ENCODE results near the gene RGPD6.
"Not testable (repeated sequence)": the region's sequence is repeated elsewhere in the genome, so short reads cannot be mapped to it uniquely, and the experiment has no call there.

The RGPD6 gene

DNA sequence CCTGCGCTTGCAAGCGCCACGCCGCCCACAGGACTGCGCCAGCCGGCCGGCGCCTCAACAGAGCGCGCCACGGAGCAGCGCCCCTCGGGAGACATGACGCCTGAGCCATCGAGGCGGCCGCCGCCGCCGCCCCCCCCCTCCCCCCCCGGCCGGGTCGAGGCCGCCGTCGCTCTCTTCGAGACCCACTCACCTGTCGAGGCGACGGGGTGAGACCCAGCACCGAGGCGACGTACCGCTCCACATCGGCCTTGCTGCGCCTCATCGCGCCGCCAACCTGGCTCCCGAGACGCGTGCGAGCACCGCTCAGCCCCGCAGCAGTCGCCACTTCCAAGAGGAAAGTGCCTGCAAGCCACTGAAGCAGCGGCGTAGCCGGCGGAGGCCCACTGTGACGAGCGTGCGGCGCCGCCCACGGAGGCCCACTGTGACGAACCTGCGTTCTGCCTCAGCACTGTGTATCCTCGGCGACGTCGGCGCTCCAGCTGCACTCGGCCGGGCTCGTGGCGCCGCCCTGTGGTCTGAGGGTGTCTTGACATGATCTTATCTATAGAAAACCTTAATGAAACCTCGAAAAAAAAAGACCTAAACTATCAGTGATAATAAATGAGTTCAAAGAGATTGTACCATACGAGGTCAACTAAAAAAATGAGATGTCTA is at the start of gene RGPD6:
RGPD6 (minus strand) TSS at position 460 of the 654 bp plus-strand sequence; CDS start at position 262, 198 bp downstream.
- DNase-seq = not testable (repeated sequence)

DNA sequence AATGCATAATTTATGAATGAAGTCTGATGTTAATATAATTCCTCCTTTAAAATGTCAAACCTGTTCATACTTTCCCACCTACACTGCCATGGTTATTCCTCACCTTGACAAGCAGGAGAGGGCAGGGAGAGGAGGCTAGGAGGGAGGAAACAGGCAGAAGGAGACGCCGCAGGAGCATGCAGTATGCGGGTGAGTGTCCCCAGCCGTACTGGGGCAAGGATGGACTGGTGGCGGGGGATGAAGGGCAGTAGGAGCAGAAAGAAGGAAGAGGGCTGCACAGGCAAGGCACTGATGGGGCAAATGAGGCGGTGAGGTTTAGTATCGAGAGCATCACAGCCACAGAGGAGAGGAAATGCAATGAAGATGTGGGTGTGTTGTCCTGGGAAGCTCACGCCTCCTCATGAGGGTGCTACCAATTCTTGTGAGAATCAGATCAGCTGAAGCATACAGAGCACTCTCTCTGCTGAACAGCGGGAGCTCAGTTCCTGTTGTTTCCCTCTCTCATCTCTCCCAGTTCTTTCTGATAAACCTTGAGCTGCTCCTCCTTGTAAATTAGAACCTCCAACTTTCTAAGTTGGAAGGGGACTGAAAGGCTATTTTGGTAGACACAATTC is 42.4 kb upstream of the RGPD6 start:
- DNase-seq = not testable (repeated sequence)

DNA sequence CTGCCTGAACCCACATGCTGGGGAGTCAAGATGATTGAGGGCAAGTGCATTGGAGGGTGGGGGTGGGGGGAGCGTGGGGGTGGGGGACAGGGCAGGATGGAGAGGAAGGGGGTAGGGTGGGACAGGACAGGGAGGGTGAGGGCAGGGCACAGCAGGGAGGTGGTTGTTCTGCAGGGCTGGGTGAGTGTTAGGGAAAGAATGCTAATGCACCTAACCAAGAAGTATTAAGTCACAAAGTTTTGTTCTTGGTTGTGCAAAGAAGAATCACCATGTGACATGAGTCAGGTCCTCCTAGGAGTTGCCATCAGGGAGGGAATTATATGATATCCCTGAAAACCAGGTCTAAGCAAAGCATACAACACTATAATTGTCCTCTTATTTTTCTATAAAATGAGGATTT is 36.9 kb upstream of the RGPD6 start:
- not testable (repeated sequence) for DNase-seq

DNA sequence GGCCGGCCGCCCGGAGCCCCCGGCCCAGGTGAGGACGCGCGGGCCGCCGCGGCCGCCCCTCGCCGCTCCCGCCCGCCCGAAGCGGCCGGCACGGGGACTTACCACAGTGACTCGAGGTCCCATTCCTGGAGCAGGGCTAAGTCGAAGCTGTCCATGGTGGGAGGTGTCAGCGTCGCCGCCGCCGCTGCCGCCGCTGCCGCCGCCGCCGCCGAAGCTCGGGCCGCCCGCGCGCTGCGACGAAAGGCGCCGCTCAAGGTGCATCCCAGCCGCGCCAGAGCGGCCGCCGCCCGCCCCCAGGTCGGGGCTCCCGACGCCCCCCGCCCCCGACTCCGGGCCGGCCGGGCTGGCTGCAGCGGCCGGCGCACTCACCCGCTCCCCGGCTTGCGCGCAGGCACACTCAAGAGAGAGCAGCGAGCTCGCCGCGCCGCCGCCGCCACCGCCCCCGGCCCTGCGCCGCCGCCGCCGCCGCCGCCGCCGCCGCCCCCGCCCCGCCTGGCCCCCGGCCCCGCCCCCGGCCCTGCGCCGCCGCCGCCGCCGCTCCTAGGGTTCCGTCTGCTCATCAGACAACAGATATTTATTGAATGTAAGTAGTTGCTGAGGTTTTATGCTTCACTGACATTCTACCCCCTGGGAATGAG is 33.7 kb upstream of the RGPD6 start:
- not testable (repeated sequence) for DNase-seq

DNA sequence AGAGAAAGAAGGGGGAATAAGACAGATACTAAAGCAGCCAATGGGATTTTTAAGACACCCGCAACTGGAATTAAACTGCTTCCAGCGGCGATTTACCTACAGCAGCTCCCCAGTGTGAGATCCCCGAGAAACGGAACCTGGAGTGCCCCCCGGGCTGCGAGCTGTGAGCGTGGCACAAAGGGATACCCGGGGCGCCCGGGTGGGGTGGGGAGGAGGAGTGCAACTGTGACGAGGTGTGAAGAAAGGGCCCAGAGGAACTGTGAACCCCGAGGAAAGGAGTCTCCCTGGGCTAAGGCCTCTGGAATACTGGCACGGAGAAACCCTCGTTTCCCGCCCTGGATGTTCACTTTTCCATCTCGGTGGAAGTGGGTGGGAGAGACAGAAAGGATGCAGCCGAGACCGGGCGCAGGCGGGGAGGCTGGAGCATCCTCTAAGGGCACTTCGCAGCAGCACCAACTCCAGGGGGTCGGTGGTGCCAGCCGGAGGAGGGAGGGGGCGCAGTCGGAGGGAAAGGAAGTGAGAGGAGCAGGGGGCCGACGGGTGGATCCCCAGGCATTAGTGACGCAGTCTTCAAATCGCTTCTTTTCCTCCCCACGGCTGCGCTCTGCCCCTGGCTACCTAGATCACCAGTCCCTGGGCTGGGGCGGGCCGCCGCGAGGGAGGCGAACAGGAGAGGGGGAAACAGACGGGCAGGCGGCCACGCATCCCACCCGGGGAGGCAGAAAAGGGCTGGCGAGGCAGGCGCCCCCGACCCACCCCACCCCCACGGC is 33.0 kb upstream of the RGPD6 start:
- DNase-seq = not testable (repeated sequence)

DNA sequence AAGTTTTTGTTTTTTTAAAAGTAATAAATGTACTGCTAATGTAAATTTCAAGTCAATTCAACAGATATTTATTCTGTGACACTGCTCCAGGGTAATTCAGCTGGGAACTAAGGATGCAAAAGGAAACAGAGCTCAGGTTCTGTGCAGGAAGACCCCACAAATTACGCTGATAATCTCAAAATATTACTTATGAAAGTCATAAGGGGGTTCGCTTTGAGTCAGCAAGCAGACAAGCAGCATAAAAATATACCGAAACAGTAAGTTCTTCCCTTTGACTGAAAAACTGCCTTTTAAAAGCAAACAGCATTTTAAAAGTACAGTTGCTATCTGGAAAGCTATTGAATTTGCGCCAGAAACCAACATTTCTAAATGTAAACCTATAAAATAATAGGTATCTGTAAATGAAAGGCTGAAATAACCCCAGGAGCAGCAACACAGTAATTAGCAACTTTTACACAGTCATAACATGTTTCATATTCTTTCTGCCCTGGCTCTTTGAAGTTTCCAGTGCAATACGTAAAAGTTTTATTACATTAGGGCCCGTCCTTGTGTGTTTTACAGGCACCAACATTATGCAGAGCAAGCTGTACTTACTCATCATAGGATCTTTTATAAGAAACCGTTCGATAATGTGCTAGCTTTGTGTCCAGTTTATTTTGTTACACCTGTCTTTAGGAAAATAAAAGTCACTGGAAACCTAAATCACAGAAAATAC is 31.9 kb upstream of the RGPD6 start:
- DNase-seq = not testable (repeated sequence)

DNA sequence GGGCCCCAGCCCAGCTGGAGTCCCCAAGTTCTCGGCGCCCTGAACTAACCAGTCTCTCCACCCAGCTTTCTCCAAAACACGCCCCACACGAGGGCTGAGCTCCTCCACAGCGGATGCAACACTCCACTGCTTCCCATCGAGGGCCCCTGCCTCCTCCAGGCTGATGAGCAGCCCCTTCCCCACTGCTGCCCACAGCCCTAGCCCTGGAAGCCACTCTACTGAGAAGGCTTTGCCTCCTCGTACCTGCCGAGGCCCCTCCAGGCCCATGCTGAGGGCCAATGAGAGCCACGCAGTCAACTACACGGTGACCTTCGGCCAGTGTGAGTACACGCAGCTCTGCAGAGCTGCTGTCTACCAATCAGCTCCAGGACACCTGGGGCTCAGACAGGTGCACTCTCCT is 28.0 kb upstream of the RGPD6 start:
- not testable (repeated sequence) for DNase-seq

DNA sequence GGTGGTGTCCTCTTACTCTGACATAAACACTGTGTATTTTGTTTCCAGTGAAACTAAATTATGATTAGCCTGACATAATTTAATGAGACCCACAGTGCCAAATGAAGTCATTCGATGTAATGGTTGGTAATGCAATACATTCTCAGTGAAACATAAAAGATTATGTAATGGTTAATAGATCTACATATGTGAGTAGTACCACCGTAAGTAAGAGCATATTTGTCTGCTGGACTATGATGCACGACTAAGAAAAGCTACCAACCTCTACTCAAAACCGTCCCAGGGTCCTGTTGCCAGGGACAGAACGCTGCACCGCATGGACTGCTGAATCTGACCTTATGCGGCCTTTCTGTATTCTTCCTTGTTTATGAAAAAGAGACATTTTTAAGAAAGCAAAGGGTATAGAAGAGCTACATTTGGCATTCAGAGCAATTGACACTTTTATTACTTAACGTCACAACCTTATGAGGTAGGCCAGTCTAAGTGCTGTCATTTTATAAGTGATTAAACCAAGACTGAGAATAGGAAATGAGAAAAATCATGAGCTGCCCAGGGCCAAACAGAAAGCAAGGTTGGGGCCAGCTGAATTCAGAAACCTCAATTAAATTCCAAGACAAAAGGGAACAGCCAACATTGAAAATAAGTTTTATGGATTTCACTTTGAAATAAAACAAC is 27.0 kb upstream of the RGPD6 start:
- DNase-seq = not testable (repeated sequence)

DNA sequence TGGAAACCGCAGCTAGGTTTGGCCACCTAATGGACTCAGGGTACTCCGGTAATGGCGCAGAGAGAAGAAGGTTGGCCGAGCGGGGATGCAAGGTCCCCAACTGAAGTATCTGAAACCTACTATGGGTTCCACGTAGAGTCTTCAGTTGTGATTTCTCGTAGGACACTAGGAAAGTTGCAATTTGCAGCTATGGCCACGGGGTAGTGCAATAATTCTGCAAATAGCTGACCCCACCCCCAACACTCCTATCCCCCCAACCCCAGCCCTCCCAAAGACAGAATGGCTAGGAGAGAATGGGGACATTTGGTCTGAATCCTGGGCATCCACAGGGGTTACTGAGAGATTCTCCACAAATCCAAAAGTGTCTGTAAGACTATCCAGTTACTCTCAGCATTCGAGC is 25.1 kb upstream of the RGPD6 start:
- DNase-seq = not testable (repeated sequence)

DNA sequence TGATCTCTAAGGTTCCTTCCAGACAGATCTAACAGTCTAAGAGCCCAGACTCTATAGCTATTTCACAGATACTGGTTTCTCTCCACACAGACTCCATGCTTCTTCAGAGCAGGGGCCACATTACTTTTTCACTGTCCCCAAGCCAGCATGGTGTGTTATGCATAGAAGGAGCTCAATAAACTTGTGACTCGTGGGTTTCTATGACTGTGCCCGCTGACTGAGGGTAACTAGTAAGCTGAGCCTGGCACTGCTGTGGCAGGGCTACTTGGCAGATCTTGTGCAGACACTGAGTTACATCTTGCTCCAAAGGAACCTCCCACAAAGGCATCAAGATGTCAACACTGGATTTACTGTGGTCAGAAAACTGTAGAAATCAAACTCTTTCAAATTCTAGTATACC is 15.0 kb upstream of the RGPD6 start:
- DNase-seq = not testable (repeated sequence)

DNA sequence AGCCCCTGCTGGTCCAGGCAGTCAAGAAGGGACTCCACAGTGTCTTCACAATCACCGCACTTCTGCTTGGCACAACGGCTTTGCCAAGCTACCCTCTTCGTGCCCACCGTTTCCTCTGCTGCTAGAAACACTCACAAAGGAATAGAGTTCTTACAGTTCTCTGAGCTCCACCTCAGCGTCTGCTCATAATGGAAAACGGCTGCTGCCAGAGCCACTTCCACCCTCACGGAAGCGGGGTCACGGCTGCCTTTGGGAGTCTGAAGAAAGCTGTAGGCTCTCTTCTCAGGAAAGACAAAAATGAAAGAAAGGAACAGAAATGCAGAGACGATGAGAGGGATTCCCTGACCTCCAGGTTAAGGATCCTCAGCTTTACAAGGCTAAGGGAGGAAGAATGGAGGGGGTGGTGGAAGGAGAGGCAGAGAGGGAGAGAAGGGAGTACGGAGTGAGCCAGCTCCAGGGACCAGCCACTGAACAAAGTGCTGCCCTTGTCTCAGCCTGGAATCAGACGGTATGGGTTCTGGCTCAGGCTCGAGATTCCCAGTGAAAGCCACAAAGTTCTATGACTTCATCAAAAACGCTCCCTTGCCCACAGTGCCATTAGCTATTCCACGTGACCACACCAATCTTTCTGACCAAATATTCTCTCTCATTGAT is 12.8 kb upstream of the RGPD6 start:
- DNase-seq = not testable (repeated sequence)

DNA sequence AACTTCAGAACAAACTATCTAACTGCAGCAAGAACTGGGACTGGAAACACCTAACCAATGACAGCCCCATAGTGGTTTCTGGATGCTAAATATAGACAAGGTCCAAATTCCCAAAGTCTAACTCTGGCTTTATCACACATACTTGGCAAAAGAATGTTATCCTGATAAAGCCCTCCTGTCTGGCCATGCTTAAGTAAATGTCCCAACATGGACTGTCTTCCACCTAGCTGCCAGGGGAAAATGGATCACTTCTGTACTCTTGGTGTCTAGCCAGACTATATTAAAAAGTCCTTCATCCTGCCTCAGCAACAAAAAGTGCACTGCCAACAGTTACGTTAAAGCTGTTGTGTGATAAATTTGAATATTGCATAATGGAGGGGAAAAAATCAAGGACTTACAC is 11.5 kb upstream of the RGPD6 start:
- DNase-seq = not testable (repeated sequence)

DNA sequence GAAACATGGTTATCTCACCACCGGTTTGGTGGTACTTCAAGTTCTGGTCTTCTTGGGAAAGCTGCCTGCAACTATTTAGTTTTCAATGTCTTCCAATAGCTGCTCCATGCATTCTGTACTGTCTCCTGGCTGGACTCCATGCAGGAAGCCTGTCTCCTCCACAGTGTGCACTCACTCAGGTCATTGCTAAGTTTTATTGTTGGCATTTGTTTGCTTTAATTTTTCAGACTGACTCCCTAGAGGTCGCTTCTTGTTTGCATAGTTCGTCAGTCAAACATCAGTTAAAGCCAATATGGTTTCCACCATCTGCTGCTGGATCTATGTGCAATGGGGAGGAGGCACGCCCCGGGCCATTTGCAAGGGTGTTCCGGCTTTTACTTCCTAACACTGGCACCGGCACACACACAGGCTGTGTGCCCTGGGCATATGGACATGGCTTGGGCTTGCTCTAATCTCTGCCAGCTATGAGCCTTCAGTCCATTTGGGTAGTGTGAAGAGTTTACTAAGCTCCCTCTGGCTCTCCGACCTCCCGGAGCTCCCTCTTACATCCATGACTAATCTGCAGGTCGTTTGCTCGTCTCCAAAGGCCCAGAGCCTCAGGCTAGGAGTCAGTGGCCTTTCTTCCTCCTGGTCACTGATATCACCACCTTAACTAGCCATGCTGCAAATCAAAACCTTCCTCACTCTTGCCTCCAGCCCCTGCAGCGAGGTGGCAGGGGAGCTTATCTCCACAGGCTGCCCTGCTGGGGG is 2.4 kb upstream of the RGPD6 start:
- DNase-seq = not testable (repeated sequence)

DNA sequence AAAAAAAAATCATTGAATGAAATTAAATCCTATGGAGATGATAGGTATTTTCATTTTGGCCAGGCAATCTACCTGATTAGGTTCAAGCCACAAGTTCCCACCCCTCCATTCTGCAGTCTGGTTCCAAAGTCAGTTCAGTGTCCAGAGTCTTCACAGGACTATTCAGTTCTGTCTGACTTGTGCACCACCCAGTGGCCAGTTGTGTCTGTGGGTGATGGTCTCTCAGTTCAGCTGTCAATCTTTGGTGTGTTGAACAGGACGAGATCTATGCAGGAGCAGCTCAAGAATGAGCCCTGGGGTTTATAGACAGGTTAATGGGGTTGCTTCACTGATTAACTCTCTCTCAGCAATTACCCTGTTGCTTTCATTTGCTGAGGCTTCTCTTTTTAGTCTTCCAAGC is 1.4 kb upstream of the RGPD6 start:
- not testable (repeated sequence) for DNase-seq

DNA sequence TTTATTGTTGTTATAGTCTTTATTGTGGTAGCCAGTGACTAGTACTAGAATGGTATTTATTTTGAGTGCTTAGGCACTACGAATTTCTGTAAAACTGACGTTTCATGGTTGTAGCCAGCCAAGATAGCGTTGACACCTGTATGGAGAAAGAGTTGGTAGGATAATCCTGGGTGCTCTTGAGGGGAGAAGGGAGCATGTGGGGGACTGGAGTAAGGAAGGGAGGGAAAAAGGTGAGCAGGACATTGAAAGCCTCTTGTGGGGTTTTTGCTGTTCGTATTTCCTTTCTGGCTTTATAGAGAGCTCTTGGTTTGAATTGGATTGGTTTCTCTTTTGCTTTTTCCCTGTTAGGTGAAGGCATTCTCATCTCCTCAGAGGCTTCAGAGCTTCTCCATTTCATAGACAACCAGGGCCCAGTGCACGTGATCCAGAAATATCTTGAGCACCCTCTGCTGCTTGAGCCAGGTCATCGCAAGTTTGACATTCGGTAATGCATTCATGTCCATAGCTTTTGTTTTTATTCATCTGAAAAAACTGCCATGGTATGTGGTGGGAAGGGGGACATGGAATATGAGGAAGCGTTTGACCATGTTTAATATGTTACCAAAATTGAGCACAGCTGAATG is 77.2 kb downstream of the RGPD6 start:
- not testable (repeated sequence) for DNase-seq

DNA sequence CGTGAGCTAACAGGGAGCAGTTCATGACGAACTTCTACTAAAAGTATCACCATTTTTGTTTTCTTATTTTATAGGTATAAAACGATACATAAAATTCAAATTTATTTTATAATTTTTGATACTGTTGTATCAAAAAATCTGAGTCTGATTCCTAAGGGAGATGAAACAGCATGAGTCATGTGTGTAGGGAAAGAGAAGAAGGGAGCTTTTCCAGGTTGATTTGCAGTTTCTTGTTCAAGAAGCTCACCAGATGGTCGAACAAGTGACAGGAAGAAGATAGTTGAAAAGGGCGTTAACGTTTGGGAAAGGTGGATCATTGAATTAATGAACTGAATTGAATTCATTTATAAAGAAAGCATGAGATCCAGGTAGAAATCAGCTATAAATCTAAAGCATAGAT is 81.0 kb downstream of the RGPD6 start:
- DNase-seq = not testable (repeated sequence)

DNA sequence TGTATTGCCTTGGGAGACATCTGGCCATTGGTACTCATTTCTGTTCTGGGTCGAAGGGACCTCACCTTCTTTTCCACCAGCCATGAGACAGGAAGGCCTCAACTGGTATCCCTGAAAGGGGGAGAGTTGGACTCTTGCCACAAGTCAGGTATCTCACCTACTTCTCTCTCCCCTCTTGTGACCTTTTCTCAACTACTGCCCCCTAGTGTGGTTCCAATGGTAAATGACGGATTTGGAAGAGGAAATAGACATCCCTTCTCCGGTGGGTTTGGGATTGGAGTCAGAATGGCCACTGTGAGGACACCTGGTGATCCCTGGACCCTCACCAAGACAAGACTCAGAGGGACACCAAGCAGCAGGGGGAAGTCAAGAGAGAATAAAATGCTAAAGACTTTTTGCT is 82.5 kb downstream of the RGPD6 start:
- not testable (repeated sequence) for DNase-seq

DNA sequence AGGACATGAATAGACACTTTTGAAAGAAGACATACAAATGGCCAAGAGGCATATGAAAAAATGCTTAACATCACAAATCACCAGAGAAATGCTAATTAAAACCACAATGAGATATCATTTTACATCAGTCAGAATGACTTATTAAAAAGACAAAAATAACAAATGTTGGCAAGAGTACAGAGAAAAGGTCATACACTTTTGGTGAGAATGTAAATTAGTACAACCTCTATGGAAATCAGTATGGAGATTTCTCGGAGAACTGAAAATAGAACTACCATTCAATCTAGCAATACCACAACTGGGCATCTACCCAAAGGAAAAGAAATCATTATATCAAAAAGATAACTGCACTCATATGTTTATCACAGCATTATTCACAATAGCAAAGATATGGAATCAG is 88.0 kb downstream of the RGPD6 start:
- not testable (repeated sequence) for DNase-seq

DNA sequence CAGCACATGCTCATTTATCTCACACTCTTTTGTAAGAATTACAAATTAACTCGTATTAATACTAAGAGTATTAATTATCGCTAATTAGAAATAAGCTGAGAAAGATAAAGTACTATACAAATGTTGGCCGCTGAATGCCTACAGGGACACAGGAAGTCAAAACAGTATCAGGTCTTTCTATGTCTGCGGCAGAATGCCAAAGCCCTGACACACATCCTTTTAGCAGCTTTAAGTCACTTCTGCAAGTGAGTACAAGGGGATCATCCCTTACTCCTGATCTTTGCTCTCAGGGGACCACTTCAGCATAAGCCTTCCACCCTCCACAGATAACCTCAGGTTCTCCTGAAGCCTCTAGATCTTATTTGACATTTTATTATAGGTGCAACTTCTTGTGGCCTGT is 94.3 kb downstream of the RGPD6 start:
- DNase-seq = not testable (repeated sequence)

DNA sequence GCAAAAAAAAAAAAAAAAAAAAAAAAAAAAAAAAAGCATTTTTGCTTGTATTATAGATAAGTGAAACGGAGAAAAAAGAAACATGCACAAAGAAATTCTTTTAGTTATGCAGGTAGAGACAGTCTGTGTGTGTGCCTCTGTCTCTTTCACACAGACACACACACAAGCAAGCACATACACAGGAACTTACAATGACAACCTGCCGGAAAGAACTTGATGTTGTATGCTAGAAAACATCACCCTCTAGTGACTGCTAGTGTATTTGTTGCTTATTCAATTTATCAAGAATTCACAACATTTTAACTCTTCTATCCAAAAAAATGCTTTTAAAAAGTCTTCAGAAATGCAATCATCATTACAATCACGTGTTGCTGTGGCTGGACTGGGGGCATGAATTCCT is 95.8 kb downstream of the RGPD6 start:
- DNase-seq = not testable (repeated sequence)
